COR-L47 (cell line): ENCODE results near the gene PRXL2A.

ENCODE experiments used
- DNase-seq: peaks from one replicate; lab custom pipeline; 2025; lab: John Stamatoyannopoulos, UW

PRXL2A gene

DNA sequence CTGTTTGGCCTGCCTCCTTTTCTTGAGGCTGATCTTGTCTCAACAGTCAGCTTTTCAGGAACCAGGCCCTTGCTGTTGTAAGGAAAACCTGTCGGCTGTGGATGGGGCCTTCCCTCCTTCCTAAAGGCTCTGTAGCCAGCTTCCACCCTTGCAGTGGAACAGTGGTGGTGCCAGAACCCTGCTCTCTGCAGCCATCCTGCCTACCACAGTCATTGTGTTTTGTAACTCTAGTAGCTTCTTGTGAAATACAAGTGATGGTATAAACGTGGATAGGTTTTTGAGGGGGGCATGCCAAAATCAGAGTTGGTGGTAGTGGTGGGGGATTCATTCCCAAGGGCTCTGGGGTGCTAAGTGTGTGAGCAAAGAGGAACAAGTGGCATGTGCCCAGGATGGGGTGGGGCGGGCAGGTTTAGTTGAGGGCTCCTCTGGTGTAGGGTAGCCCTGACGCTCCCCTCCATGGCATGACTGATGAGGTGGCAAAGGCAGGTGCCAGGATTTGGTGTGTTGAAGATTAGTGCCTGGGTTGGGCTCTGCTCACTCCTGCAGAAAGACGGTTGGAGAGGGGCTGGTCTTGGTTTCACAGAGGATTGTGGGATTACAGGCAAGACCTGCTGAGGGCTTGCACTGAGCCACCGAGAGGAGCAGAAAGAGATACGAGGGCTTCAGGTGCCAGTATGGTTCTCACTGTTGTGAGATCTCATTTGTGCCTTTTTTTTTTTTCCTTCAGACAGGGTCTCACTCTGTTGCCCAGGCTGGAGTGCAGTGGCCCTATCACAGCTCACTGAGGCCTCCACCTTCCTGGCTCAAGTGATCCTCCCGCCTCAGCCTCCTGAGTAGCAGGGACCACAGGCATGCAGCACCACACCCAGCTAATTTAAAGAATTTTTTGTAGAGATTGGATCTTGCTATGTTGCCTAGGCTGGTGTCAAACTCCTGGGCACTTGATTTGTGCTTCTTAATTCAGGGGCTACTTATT lies 53.1 kb downstream of the PRXL2A start:
- DNase-seq, result no peak

DNA sequence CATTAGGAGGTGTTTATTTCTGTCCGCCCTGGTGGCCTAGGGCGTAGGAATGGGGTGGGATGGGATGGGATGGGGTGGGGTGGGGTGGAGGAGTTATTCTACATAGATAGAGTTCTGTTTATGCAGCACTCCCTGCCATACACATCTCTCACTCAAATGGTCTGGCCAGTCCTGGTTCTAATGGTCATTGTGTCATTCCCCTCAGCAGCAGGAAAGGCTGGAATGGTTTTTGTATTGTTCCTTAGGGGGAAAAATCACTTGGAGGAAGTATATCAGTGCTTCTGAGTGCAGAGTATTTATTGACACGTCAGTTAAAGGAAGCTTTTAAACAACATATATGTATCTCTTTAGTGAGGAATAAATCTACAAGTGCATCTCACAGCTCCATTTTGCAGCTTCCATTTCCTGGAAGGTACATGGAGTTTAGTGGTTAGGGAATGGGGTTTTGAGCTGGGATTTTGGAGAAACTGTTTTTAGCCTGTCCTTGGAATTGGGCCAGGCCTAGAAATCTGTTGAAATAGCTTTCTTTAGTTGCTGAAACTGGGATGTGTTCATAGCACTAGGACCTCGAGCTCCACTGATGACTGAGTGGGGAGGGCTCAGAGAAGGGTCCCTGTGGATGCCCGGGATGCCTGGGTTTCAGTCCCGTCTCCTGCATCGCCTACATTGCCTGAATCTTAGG lies 54.1 kb downstream of the PRXL2A start:
- no peak for DNase-seq

DNA sequence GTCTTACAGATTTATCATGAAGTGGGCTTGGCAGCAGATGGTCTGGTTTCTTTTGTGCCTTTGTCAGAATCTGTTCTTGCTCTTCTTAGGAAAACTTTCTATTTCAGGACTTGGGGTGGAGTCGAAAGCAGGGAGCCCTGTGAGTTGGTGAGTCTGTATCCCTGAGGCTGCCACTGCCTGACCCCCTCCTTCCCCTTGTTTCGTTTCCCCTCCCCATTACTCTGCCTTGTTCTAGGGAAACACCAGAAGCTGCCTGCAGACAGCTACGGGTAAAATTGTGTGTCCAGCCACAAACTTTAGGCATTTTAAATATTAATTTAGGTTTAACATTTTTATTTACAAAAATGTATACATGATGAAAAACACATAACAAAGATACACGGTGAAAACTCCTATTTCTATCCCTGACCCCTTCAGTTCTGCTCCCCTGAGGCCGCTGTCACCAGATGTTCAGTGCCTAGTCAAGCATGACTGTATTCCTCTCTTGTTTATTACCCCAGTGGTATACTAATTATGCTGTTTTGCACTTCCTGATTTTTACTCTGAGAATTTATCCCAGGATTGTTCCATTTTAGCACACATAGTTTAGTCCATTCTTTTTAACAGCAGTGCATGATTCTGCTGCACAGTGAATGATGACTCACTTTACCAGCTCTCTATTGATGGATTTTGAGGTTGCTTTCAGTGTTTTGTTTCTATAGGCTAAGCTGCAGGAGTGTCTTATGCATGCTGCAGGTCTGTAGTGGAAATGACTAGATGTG lies 54.8 kb downstream of the PRXL2A start:
- DNase-seq, result no peak

DNA sequence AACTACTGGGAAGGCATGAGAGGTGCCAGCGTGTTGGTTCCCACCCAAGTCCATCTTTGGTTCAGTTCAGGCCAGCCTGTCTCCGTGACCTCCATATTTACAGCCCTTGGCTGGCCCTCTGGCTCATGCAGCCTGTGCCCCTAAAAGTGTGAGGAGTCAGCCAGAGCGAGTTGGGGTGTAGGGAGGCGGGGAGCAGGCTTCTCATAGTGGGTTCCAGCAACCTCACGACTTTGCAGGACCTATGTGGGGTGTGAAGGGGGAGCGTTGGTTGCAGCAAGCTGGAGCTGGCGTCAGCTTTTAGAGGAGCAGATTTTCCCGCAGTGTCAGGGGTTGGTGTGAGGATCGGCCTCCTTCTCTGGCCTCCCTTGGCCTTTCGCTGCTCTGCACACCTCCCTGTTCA lies 55.5 kb downstream of the PRXL2A start:
- no peak for DNase-seq

DNA sequence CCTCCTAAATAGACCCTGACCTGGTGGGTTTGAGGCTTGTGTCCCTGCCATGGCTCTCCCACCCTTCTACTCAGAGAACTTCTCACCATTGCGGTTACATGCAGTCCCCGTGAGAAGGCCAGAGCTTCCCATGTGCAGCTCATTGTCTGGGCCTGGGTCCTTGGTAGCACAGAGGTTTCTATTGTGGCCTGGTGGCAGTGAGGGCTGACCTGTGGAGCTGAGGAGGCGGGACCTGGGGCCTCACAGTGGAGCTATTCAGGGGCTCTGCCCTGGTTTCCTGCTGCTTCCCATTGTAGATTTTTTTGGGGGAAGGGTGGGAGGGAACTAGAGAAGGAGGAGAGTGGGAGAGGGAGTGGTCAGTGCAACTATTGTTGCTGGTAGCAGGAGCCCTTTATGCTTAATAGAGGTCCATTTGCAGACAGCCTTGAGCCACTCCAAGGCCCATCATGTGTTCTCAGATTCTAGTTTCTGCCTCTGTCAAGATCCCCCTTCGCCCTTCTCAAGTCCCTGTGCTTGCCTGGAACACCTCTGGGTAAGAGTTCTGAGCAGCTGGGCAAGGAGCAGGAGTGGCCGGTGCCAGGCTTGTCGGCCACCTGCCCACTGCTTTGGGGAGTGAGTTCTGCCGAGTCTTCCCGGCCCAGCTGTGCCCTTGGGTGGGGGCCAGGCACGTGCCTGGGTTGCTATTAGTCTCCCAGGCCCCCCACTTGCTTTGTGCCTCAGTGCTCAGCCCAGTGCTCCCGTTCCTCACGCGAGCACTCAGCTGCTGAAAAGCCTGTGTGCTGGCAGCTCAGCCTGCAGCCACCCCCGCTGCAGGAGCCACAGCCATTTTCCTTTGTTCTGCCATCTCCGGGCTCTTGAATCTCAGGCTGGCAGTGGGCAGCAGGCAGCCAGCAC lies 56.5 kb downstream of the PRXL2A start:
- DNase-seq, result no peak

DNA sequence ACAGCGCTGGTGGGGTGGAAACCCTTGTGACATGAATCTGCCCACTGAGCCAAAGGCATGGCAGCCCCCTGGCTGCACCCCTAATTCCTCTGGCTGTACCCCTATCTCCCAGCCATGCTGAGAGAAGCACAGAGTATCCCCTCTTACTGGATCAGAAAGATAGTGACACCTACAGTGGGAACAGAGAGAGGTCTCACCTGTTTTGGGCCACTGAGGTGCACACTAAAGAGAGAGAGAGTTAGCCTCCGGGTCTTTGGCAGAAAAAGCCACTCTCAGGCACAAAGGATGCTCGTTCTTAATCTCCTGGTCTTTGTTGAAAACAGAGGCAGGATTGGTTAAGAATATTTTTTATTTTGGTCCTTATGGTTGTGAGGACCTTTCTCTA lies 57.1 kb downstream of the PRXL2A start:
- no peak for DNase-seq

DNA sequence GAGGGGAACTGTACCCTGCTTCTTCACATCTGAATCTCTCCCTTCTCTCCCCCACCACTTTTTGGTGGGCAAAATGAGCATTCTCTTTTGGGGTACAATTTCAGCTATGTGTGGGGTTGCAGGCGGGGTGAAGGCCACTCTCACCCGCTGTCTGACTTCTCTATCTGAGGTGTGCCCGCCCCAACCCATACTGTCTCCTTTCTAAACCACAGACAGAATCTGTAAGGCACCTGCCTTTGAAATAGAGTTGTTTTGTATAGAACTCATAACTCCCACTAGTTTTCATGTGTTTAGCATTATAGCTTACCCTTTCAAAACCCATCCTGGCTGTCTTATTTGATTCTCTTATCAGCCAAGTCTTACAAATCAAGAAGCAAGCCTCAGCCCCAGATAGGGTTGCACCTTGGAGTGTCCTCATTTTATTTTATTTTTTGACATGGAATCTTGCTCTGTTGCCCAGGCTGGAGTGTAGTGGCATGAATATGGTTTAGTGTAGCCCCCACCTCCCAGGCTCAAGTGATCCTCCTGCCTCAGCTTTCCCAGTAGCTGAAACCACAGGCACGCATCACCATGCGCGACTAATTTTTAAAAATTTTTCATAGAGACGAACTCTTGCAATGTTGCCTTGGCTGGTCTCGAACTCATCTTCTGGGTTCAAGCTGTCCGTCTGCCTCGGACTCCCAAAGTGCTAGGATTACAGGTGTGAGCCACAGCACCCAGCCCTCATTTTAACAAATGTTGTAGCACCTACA lies 57.7 kb downstream of the PRXL2A start:
- no peak for DNase-seq

DNA sequence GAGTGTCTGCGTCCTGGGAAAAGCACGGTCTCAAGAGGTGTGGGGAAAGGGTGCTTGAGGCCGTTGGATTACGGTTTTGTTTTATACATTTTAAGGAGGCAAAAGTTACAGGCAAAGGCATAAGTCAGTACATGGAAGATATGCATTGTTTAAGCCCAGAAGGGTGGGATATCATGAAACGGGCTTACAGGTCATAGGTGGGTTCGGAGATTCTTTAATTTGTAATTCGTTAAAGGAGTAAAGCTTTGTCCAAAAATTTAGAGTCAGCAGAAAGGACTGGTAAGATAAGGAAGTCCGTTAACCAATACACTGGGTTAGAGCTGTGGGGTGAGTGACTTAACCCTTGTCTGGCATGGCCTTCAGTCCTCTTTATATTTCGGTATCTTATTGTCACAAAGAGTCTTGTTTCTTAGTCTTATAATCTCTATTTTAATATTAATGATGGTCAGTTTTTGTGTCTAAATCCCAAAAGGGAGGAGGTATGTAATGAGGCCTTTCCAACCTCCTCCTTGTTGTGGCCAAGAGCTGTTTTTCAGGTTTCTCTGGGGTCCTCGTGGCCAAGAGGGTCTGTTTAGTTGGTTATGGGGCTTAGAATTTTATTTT lies 58.5 kb downstream of the PRXL2A start:
- no peak for DNase-seq

DNA sequence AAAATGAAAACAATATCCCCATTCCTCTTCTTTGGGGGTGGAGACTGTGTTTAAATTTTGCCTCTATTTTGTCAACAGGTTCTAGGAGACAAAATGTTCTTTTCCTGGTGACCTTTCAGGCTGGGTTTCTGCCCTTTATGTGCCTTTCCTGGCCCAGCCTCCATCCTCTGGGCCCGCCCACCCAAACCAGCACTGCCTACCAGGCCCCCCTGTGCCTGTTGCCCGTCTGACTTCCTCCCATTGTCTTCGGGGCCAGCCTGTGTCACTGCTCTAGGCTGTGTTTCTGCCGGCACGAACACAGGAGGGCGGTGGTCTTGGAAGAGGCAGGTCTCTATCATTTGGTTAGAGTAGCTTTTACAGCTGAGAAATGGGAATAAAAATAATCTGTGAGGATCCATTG lies 59.7 kb downstream of the PRXL2A start:
- no peak for DNase-seq

DNA sequence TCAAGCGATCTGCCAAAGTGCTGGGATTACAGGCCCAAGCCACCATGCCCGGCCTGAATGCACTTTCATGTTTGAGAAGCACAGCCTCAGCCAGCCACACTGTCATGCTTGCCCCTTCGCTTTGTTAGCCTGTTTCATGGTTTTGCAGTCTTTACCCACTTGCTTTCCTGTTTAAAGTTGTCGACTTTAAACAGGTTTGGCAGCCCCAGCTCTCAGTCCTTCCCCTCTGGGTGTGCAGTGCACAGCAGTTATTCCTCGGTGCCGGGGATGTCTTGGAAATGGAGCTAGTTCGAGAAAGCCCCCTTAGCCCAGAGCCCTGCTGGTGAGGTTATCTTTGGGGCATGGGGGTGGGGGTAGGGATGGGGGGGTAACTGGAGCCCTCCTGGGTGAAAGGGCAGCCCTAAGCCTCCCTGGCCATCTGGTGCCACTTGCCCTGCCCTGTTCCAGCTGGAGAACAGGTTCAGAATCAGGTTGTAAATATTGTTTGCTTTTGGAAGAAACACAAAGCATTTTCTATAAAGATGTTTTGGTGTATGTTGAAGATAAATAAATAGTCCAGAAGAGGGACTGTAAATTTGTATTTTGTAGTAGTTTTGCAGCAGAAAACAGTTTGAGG lies 60.6 kb downstream of the PRXL2A start:
- DNase-seq, result no peak

DNA sequence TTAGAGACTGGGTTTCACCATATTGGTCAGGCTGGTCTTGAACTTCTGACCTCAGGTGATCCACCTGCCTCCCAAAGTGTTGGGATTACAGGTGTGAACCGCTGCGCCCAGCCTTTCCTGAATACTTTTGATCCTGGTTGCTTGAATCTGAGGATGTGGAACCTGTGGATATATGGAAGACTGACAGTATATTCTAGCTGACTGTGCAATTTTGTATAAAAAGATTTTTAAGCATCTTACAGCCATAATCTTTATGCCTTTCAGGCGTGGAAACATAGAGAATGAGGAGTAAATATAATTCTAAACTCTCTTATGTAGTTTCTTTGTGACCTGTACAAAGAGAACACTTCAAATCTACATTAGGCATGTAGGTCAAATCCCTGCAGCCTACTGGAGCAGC lies 61.9 kb downstream of the PRXL2A start:
- no peak for DNase-seq

DNA sequence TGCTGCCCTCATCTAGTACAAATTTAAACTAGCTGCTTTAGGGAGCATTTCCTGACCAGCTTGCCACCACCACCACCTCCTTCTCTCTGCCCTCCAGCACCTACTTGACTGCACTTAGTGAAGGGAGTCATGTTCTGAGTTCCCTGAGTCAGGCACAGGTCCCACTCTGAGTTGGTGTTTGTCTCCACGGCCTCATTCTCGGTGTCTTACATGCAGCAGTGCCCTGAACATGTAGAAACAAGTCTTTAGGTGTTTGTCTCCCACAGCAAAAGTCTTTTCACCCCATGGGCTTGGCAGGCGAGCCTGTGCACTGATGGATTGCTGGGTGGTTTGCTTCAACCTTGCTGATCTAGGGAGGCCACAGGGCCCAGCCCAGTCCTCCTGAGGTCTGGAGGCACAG lies 62.6 kb downstream of the PRXL2A start:
- DNase-seq, result no peak

DNA sequence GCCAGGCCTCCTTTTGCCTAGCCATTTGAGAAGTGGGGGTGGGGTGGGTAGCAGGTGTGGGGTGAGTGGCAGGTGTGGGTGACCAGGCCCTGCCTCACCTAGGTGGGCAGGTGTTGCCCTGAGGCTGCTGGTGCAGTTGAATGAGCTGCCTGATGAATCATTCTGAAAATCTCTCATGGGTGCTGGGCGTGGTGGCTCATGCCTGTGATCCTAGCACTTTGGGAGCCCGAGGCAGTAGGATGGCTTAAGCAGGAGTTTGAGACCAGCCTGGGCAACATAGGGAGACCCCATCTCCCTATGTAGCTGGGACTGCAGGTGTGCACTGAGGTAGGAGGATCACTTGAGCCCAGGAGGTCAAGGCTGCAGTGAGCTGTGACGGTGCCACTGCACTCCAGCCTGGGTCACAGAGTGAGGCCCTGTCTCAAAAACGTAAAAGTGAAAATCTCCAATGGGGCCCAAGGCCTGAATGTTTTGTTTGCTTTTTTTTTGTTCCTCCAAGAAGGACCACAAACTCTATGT lies 63.4 kb downstream of the PRXL2A start:
- no peak for DNase-seq

DNA sequence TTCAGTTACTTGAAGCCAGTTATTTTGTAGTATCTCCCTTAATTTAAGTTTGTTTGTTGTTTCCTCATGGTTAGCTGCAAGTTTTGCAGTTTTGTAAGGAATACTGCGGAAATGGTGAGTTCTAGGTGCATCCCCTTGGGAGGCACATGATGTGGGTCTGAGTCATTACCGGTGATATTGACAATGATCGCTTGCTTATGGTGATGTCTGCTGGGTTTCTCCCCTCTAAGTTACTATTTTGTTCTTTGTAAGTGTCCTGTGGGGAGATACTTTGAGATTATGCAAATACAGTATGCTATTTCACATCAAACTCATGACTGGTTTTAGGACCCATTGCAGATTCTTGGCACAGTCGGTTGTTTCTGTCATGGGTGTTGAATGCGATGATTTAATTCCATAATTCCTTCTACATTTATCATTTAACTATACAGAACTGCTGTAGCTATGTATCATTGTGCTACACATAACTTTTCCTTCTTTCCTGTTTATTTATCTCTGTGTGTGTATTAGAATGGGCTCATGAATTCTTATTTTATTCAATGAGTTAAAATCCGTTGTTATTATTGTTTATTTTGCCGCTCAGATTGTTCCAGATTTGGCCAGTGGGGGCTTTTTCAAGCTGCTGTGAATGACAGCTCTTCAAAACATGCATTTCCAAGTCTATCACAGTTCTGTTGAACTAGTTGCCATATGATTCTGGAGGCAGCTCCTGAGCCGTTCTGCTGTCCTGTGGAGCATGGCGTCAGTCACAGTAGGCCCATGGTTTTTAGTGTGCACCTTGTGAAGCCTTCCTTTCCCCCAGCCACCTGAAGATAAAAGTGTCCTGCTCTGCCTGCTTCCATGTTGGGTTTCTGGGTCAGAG lies 64.1 kb downstream of the PRXL2A start:
- DNase-seq, result no peak

DNA sequence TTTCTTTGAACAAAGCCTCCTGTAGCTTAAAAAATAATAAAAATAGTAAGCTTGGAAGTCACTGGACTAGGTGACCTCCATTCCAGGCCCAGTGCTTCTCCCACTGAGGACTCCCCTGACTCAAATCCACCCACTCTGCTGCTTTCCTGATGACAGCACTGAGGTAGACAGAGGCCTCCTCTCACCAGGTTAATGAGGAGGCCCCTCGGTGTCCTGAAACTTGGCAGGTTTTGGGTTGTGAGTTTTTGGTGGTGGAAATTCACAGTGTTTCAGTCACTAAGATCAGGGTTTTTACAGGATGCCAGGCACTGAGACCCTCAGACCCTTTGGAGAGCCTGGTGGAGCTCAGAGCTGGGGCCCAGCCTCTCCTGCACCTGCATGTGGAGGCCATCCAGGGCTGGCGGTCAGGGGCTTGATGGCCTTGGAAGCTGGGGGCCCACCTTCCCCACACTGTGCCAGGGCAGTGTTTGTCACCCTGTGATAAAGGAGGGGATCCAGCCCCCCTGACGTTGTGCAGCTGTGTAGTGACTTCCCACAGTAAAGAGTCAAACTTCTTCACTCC lies 64.8 kb downstream of the PRXL2A start:
- DNase-seq, result no peak

DNA sequence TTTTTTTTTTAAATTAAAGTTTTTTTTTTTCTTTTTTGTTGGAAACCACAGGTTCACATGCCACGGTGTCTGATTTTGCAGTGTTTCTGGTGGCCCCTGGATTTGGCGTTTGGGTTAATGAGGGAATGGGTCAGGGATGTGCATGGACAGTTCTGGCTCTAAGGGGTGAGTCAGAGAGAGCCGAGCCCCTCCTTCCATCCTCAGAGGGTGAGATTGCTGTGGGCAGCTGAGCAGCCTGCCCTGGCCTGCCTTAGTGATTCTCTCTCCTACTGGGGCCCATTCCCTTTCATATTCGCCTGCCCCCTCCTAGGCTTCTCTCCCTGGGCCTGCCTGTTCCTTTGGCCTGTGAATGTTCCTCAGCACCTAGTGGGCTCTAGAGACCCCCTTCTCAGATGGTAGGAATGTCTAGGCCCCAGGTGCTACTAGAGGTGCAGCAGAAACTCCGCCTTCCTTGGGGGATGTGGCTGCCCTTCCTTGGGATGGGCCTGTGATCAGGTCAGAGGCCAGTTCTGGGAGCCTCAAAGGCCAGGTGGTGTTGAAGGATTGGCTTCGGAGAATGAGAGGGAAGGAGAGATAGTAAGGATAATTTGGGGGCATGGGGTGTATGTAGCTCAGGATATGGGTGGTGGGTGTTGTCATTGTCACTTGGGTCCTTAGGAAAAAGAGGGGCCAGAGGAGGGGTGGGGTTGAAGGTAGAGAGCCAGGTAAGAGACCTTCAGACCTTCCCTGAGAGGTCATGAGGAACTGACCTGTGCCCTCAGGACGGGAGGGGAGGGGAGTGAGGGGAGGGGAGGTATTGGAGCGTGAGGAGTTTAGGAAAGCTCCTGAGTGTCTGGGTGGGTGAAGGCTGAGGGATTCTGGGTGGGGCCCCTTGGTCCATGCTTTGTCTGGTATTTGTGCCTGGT lies 65.6 kb downstream of the PRXL2A start:
- DNase-seq, result no peak

DNA sequence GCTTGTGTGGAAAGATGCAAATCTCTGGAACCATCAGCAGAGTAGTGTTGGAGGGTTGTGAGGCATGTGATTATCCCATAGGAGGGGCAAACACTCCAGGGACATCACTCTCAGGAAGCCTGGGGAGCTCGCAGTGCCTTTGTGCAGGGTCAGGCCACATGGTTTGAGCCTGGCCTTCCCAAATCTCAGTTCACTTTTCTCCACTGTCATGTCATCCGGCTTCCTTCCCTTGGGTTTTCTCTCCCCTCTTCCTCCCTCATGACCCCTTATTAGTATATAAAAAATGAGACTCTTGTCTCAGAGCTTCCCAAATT lies 66.2 kb downstream of the PRXL2A start:
- DNase-seq, result no peak

DNA sequence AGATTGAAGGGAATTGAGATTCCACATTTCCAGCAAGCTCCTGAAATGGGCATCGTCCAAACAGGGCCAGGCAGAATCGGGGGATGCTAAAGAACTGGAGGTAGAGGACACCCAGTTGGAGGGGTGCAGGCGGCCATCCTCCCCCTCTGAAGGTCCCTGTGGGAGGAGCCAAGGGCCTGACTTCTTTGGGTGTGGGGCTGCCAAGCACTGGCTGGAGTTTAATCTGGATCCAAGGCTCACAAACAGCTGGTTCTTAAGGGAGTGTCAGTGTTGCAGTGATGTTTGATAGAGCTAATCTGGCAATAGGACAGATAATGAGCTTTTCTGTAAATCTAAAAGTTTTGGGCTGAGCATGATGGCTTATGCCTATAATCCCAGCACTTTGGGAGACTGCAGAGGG lies 66.6 kb downstream of the PRXL2A start:
- no peak for DNase-seq
